OCI-LY1 (cell line): ENCODE results near the gene TMC2.

ENCODE experiments used
- H2AFZ ChIP-seq: fragments of 200-600 bp; sonication (generic), shearing (Covaris generic); 2 replicates; pipeline ENCODE4 v1.6.0; 2014; ENCODE audit warnings: antibody characterized with exemption, mild to moderate bottlenecking, low read length
- H3F3A ChIP-seq: fragments of 200-600 bp; sonication (generic), shearing (Covaris generic); 2 replicates; pipeline ENCODE4 v1.6.0; 2014; ENCODE audit warnings: mild to moderate bottlenecking, antibody characterized with exemption, low read length, moderate library complexity; ENCODE audit not compliant: insufficient read depth
- H3K27ac ChIP-seq: fragments of 200-600 bp; sonication (generic); 2 replicates; pipeline ENCODE4 v1.5.1; 2014; ENCODE audit warnings: low read length, mixed run types, mild to moderate bottlenecking, low read depth; ENCODE audit not compliant: poor library complexity, severe bottlenecking
- H3K27me3 ChIP-seq: fragments of 200-600 bp; sonication (generic); 2 replicates; pipeline ENCODE4 v1.6.0; 2014; ENCODE audit warnings: antibody characterized with exemption, mild to moderate bottlenecking, low read length, moderate library complexity; ENCODE audit not compliant: insufficient read depth
- H3K36me3 ChIP-seq: fragments of 200-600 bp; sonication (generic); 2 replicates; pipeline ENCODE4 v1.6.1; 2014; ENCODE audit warnings: mild to moderate bottlenecking, antibody characterized with exemption, low read length, moderate library complexity, mixed read lengths; ENCODE audit not compliant: insufficient read depth
- H3K4me1 ChIP-seq: fragments of 200-600 bp; sonication (generic); 2 replicates; pipeline ENCODE4 v1.5.1; 2014; ENCODE audit warnings: mild to moderate bottlenecking, low read length, moderate library complexity; ENCODE audit not compliant: insufficient read depth, severe bottlenecking
- H3K4me2 ChIP-seq: fragments of 200-600 bp; sonication (generic), shearing (Covaris generic); 2 replicates; pipeline ENCODE4 v1.6.1; 2014; ENCODE audit warnings: low read length
- H3K4me3 ChIP-seq: fragments of 200-600 bp; sonication (generic); 2 replicates; pipeline ENCODE4 v1.5.1; 2014; ENCODE audit warnings: low read length, low read depth, mild to moderate bottlenecking, mixed read lengths; ENCODE audit not compliant: poor library complexity, severe bottlenecking
- H3K79me2 ChIP-seq: fragments of 200-600 bp; shearing (Covaris generic); 2 replicates; pipeline ENCODE4 v1.6.1; 2016; ENCODE audit warnings: mixed run types, low read length, mixed read lengths; ENCODE audit not compliant: insufficient read depth
- H3K9ac ChIP-seq: fragments of 200-600 bp; sonication (generic), shearing (Covaris generic); 2 replicates; pipeline ENCODE4 v1.6.1; 2014; ENCODE audit warnings: mild to moderate bottlenecking, low read length, mixed read lengths
- H3K9me2 ChIP-seq: fragments of 200-600 bp; sonication (generic), shearing (Covaris generic); 2 replicates; pipeline ENCODE4 v1.6.1; 2014; ENCODE audit warnings: low read depth, mild to moderate bottlenecking, low read length, mixed read lengths
- H3K9me3 ChIP-seq: fragments of 200-600 bp; shearing (Covaris generic); 2 replicates; pipeline ENCODE4 v1.6.1; 2014; ENCODE audit warnings: low read length, mixed read lengths
- H4K20me1 ChIP-seq: fragments of 200-600 bp; sonication (generic), shearing (Covaris generic); 2 replicates; pipeline ENCODE4 v1.6.0; 2016; ENCODE audit warnings: mild to moderate bottlenecking, low read length; ENCODE audit not compliant: insufficient read depth
- CTCF ChIP-seq: fragments of 200-600 bp; sonication (generic), shearing (Covaris generic); IDR thresholded peaks from 2 replicates; pipeline ENCODE4 v1.5.1; 2017; ENCODE audit warnings: mild to moderate bottlenecking, antibody characterized with exemption, low read length, moderate library complexity, mixed read lengths
- EZH2 ChIP-seq: fragments of 200-600 bp; sonication (generic), shearing (Covaris generic); IDR thresholded peaks from 2 replicates; pipeline ENCODE4 v1.8.0; 2017; ENCODE audit warnings: borderline replicate concordance, mixed run types, mild to moderate bottlenecking, antibody characterized with exemption, low read length, moderate library complexity, mixed read lengths

The TMC2 gene

GRCh38 chr20:2610326-2610725 lies 74.0 kb downstream of the TMC2 start:
- Histone ChIP-seq H3K4me3 (no peak overlapping the region), H3K4me1 (no peaks in the 10 kb centered on the region), H3K4me2 (no peak overlapping the region), H3K9ac (no peak overlapping the region), H2AFZ (no peak overlapping the region), H4K20me1 (no peaks in the 10 kb centered on the region), H3K9me3 (0 out of 2 replicates have a peak, but pooled peaks cover 4% of the 10 kb centered on the region), H3K9me2 (no peaks in the 10 kb centered on the region), H3K27me3 (no peaks in the 10 kb centered on the region), H3K27ac (no peak overlapping the region), H3F3A (no peaks in the 10 kb centered on the region), H3K79me2 (no peaks in the 10 kb centered on the region), H3K36me3 (no peaks in the 10 kb centered on the region)
- TF ChIP-seq CTCF, result no peak
- no peak for TF ChIP-seq EZH2

- H3K9ac ChIP-seq, result no peak overlapping the region
- TF ChIP-seq CTCF, result no peak
- no peak for TF ChIP-seq EZH2
- H3F3A ChIP-seq, result no peaks in the 10 kb centered on the region
- H3K27me3 ChIP-seq, result no peaks in the 10 kb centered on the region
- no peak overlapping the region for H3K27ac ChIP-seq
- H3K36me3 ChIP-seq, result no peaks in the 10 kb centered on the region
- no peaks in the 10 kb centered on the region for H3K79me2 ChIP-seq
- no peak overlapping the region for H3K4me2 ChIP-seq
- H4K20me1 ChIP-seq, result no peaks in the 10 kb centered on the region
- no peak overlapping the region for H2AFZ ChIP-seq
- no peaks in the 10 kb centered on the region for H3K4me1 ChIP-seq
- H3K9me2 ChIP-seq, result no peaks in the 10 kb centered on the region
- no peak overlapping the region for H3K4me3 ChIP-seq
- 0 out of 2 replicates have a peak, but pooled peaks cover 4% of the 10 kb centered on the region for H3K9me3 ChIP-seq
Measured at GRCh38 chr20:2610941-2611720, 74.8 kb downstream of the TMC2 start.

GRCh38 chr20:2612073-2612472 lies 75.7 kb downstream of the TMC2 start:
- no peak overlapping the region for H3K4me2 ChIP-seq
- H3K36me3 ChIP-seq, result no peaks in the 10 kb centered on the region
- H3K9me3 ChIP-seq, result 0 out of 2 replicates have a peak, but pooled peaks cover 4% of the 10 kb centered on the region
- no peak for TF ChIP-seq CTCF
- no peak for TF ChIP-seq EZH2
- H3K9ac ChIP-seq, result no peak overlapping the region
- no peaks in the 10 kb centered on the region for H3K27me3 ChIP-seq
- no peak overlapping the region for H3K4me3 ChIP-seq
- H3K9me2 ChIP-seq, result no peaks in the 10 kb centered on the region
- no peak overlapping the region for H2AFZ ChIP-seq
- H3F3A ChIP-seq, result no peaks in the 10 kb centered on the region
- H3K27ac ChIP-seq, result no peak overlapping the region
- no peaks in the 10 kb centered on the region for H4K20me1 ChIP-seq
- H3K79me2 ChIP-seq, result no peaks in the 10 kb centered on the region
- H3K4me1 ChIP-seq, result peaks cover 4% of the 10 kb centered on the region
